ENCODE data around the gene GALNT17.

The GALNT17 gene

DNA sequence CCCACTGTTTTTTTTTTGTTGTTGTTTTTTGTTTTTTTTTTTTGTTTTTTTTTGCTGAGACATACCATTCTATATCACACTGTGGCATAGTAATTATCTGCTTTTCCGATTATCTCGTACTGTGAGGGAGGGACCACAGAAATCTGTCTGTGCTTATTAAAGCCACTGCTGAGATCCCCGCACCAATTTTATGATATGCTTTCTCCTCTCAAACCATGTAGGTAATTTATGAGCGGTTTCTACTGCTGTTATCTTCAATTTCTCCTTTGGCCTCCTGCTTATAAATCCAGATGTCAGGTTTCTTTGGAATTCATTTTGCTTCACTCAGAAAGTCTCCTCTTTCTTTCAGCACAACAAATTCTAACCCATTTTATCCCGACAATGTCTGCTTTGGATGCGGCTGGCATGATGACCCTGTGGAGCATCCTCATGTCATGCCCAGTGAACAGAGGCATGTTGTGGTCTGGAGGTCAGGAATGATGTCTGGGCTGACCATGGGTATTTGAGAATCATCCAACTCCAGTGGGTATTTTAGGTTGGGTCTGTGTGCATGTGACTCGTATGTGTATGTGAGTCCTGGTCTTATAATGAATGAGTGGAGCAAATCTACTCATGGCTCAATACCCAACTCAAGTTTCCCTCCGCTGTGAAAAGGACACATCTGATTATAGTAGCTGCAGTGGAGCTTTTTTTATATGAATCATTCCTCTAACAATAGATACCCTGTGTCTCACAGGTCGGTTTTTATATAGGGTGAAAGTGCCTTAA is 213.4 kb downstream of the GALNT17 start:
- no peak for DNase-seq

DNA sequence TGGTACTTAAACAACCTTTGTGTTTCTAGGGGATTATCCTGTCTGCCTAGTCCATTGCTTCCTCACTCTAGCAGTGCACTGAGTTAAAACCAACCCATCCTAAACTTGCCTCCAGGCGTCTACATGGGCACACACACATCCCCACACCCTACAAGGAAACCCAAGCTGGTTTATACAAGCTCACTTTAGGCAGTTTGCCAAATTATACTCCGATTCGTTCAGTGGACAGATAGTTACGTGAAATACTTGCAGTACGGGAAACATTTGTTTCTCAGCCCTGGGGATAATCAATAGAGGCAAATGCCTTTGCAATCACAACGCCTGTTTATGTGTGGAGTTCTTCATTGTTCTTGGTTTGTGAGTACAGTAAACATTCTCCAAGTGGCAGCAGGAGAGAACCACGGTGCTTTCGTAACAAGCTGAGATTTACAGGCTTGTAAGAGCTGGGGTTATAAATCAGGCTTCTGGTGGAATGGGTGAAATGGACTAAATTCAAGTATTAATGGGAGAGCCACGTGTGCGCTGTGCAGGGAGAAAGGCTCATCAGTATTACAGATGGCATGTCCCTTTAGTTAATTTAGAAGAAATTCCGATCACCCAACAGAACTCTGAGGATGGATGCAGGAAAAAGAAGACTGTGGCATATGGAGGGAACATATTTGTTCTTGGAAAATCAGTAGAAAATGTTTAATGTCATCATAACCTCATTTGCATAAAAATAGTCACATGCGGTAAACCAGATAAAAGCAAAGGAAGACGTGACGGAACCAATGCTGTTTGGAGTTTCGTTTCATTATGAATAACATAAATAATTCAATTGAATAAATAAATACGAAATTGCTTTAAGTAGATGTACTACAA is 217.1 kb downstream of the GALNT17 start:
- DNase-seq: peak; percentile 78

DNA sequence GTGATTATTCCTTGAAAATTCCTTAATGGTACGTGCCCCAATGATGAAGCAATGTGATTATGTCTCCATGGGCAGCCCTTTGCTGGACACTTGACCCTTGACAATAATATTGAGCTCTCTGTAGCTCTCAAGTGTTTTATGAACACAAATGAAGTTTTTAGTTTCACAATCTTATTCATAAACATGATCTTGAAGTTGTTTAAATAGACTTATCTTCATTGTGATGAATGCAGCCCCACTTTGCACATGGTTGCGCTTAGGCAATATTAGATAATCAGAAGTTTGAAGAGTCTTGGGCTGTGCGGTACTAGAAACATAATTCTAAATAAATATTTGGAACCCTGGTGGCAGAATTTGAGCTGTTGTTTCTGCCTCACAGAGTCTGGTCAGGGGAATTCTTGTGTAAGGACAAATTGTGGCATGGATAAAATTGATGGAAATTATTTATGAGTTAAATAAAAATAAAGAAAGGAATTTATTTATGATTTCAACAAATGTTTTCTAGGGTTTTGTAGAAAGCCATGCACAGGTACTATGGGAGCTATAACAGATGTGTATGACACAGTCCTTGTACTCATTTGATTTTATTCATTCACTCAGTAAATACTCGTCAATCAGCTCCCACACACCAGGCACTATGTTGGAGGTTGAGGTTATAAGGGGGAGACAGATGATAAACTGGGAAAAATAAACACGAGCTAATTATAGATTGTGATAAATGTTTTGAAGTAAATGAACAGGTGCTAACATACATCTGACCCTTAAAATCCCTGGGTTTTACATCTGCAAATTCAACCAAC is 217.9 kb downstream of the GALNT17 start:
- DNase-seq: peak; percentile 50

DNA sequence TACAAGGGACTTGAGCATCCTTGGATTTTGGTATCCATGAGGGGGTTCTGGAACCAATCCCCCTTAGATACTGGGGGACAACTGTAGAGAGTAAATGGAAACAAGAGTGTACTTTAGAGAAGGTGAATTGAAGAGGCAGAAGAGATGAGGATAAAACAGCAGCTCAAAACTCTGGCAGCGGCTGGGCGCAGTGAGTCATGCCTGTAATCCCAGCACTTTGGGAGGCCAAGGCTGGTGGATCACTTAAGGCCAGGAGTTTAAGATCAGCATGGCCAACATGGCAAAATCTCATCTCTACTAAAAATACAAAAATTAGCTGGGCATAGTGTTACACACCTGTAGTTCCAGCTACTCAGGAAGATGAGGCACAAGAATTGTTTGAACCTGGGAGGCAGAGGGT is 218.7 kb downstream of the GALNT17 start:
- DNase-seq: peak; percentile 10

DNA sequence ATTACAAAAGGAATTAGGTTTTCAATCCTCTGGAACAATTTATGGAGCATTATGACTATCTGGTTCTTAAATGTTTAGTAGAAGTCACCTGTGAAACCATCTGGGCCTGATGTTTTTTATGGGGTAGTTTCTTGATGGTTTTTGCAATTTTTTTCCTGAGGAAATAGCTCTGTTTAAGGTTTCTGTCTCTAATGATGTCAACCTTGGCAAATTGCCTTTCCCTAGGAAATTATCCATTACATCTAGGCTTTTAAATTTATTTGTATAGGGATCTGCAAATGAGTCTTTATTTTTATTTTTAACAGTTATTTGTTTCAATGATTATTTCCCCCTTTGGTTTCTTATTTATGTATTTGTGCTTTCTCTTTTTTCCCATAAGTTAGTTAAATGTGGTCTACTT is 222.8 kb downstream of the GALNT17 start:
- no peak for DNase-seq

DNA sequence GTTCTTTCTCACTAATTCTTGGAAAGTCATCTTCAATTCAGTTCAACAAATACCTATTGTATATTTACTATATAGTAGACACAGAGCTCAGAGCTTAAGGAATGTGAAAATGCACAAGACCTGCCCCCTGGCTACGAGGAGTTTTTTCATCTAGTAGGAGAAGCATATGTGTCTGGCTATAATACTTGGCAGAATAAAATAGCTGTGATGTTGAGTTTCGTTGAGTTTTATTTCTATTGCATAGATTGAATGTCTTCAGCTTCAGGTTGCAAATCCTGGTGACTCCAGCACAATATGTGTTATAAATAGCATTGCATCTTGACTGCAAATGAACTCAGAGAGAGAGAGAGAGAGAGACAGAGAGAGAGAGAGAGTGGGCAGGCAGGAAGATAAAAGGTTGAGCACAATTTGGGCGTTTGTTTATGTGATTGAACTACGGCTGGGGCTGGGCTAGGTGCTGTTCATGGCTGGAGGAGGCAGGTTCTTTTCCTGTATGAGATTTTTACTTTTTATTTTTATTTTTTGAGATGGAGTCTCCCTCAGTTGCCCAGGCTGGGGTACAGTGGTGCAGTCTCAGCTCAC is 229.6 kb downstream of the GALNT17 start:
- no peak for DNase-seq

DNA sequence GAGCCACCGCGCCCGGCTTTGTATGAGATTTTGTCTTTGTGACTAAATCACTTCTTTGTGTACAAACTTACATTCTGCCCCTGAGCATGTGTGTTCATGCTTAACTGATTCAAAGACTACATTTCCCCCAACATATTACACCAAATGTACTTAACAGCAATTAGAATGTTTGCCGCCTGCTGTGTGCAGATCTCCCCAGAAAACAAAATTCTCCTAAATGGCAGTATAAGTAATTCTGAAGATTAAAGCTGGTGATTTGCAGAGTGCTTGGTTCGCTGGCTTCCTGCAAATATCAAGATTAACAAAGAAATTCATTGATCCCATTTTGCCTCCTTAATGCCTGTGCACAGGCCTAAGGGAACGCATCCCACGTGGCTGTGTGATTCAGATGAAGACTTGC is 230.3 kb downstream of the GALNT17 start:
- DNase-seq: no peak

DNA sequence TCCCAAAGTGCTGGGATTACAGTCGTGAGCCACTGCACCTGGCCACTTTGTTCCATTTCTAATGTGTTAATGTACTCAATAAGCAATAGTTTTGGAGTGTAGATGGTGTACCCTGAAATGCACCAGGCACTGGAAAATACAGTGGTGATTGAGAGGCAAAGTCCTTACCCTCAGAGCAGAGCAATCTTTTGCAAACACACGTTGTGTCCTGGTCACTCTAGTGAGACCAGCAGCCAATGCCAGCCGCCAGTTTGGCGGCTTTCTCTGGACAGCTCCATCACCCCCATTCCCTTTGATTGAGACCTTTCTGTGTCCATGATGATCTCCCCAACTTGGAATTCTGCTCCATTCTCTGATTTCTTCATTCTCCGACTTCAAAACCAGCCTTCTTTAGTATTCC is 231.3 kb downstream of the GALNT17 start:
- DNase-seq: no peak

DNA sequence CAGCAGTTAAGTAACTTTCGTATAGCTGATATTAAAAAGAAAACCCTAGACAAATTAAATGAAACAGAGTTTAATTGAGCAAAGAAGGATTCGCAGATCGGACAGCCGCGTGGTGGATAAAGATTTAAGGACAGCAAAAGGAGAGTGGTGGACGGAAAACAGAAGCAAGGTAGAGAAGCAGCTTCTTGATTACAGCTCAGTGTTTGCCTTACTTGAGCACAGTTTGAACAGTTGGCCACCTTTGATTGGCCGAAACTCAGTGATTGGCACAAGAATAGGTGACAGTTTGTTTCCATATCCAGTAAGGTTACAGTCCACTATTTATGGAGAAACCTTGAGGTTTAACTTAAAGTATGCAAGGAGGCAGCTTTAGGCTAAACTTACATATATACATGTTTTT is 231.7 kb downstream of the GALNT17 start:
- no peak for DNase-seq

DNA sequence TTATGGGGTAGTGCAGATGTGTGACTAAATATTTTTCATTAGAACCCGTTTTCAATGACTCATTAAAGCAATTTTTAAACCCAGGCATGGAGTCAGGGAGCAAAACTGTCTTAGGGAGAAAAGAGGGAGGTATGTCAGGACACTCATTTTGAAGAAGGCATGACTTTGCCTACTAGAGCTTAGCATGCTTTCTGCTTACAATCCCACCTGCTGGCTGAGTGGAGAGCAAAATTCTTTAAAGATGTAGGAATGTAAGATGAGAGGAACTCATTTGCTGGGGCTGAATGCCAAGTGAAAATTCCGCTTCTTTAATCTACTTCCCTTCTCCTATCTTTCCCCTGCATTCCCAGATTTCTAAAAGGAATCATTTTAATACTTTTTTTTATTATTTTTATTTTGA is 232.6 kb downstream of the GALNT17 start:
- no peak for DNase-seq

DNA sequence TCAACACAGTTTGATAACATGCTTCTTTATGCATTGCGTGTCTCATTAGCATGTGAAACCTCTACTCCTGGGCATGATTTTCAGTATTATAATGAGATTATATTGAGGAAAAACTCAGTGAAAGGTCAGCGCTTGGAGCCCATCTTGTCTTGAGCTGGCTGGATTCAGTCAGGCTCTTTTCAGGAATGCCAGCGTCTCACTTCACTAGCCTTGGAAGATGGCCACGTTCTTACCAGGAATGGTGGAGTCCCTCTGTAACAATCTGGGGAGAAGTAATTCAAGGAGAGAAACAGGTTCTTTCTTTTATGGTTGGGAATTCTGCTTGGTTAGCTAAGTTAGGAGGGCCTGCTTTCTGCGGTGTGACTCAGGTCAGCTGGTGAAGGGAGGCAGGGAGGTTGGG is 241.0 kb downstream of the GALNT17 start:
- DNase-seq: no peak

DNA sequence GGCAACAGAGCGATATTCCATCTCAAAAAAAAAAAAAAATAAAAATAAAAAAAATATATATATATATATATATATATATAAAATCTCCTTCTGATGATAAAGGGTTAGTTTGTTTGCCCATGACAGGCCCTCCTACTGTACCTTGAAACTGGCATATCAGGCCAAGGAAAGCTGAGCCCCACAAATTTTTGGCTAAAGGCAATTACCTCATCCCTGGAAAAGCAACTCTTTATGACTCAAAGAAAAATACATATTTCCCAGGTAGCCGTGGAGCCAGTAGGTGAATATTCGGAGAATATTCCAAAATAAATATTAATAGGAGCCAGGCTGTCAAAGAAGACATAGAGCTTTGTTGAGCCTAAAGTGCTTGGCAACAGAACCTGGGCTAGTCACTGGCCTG is 245.1 kb downstream of the GALNT17 start:
- no peak for DNase-seq

DNA sequence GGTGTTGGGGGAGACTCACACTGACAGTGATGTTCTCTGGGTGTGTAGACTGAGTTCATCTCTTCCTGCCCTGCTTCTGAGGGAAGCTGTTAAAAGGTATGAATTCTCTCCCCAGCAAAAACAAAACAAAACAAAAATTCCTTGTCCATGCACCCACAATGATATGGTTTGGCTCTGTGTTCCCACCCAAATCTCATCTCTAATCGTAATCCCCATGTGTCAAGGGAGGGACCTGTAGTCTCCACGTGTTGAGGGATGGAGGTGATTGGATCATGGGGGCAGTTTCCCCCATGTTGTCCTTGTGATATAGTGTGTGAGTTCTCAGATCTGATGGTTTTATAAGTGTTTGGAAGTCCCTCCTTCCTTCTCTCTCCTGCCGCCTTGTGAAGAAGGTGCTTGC is 245.5 kb downstream of the GALNT17 start:
- DNase-seq: no peak

DNA sequence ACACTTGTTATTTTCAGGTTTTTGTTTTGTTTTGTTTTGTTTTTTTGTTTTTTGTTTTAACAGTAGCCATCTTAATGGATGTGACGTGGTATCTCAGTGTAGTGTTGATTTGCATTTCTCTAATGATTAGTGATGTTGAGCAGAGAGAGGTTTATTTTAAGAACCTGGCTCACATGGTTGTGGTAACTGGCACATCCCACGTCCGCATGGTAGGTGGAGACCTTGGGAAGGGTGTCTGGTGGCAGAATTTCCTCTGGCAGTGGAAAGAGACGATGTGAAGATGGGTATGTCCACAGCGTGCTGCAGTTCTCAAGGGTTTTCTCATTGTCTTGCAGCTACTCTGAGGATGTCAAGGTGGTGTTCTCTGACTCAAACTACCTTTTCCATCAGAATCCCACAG is 252.2 kb downstream of the GALNT17 start:
- no peak for DNase-seq

DNA sequence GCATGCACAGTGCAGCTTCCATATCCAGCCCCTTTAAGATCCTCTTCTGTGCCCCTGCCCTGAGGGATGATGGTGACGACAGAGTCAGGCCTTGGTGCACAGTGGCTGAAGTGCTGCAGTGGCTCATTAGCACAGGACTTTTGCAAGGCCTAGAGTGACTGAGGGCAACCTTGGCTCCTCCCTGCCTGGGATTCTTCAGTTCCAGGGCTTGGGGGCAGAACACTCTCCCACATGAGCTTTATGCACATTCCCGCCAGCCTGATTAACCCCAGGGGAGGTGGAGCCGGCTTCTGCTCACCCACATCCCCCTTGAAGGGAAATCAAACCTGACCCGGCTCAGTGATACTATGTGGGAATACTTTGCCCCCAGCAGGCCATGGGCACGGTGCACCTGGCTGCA is 253.4 kb downstream of the GALNT17 start:
- no peak for DNase-seq

DNA sequence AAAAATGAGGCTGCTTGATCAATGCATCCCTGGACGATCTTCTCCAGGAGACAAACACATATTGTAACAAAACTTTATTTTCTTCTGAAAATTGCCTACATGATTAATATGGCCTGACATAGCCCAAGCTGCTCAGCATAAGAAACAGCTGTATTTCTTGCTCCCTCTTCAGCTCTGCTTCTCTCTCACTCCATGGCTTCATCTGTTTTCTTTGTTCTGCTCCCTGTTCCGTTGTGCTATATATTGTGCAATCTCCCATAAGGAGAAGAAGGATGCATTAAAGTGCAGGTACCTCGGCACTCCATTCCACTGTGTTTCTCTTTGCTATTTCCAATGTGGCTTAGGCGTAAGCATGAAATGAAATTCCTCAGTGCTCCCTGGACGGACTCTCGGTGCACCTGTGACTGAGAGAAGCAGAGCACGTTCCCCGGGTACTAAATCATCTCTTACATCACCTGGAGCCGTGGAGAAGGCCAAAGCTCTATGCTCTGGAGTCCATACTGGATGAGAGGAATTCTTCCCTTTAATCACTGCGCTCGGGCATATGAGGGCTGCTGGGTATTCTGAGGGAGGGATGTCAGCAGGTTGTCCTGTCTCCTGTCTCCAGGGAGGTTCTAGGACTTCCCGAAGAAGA is 254.3 kb downstream of the GALNT17 start:
- DNase-seq: no peak

DNA sequence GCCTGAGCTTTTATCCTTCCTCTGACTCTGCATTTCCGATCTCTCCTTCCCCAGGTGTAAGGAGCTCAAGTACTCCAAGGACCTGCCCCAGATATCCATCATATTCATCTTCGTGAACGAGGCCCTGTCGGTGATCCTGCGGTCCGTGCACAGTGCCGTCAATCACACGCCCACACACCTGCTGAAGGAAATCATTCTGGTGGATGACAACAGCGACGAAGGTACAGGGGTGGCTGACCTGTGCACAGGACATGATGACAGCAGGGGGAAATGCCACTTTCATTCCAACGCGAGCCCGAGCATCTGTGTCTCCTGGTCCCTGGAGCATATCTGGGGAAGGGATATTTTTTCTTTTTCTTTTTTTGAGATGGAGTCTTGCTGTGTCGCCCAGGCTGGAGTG is 256.2 kb downstream of the GALNT17 start:
- DNase-seq: no peak

DNA sequence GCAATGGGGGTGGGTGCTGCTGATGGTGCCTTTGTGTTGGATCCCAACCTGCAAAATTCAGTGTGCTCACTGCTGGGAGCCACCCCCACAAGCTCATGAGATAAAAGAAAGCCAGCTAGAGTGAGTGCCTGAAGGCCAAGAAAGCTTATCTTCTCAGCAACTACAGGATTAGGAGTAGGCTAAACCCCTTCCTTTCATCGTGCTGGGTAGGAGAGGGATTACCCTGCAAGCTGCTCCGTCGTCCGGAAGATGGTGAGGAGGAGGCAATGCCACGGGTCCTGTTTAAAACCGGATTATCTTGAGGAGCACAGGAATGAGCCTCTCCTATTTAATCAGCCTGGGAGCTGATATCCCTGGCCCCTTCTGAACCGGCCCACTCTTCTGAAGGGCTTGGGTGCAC is 258.0 kb downstream of the GALNT17 start:
- DNase-seq: no peak

DNA sequence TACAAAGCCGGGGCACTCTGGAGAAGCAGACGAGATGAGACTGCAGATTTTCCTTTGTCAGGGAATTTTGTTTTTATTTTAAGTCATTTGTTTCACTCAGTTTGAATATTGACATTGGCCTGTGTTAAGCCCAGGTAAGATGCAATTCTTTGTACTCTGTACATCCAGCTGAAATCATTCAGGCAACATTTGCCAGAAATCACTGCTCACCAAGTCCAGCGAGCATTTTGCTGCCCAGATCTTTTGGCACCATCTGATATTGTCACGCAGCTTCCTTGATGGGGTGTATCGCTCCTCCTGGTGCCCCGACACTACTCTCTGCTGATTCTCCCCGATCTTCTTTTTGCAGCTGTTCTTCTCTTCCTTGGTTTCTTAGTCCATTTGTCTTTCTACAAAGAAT is 261.7 kb downstream of the GALNT17 start:
- no peak for DNase-seq

DNA sequence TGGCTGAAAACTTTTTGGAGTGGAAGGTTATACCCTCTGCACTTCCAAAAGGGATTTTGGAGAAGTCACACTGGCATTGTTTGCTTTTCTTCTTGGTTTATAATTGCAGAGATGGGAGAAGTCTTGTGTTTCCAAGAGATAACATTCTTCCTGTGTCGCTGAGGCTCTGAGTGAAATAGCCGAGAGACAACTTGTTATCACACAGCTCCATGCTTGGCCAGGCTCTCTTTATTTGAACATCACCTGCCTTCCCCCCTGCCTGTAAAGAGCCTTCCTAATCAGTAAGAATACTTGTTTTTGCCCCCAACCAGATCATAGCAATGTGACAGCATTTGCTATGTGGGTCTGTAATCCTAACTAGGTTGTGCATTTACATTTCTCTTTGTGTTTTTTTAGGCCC is 270.7 kb downstream of the GALNT17 start:
- no peak for DNase-seq

DNA sequence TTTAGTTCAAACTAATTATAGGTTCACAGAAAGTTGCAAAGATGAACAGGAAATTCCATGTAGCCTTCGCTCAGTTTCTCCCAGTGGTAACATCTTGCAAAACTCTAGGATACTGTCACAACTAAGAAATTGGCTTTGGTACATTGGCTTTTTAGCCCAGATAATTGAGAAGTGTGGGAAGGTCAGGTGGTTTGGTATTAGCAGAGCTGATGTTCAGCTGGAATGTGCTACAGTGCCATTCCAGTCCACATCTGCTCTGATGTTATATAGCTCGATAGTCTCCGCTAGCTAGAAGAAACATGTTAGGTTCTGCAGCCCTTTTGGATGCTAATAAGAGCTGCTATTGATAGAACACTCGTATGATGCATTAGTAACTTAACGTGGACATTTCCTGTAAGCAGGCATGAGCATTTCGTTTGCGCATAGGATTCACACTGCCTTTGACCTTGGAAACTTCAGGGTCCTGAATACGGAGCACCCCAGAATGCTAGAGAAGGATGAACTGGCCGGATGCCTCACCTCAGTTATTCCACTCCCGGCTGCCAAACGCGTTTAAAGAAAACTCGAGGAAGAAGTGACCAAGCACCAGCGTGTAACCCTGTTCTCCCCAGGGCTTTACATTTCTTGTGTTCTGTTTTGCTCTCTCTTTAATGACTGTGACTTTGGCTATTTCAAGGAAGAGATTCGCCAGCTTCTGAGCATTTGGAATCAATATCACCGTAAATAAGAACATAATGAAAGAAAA is 271.4 kb downstream of the GALNT17 start:
- no peak for DNase-seq

Data from NCI-H69 (cell line).